Left ventricle myocardium superior (tissue), 1 donor: ENCODE measurements around the gene CACNA2D4. TPM values are rescaled to one million over a fixed set of nuclear protein-coding genes. Genes with fewer than 3 reads are reported as not detected.

Source experiments
- ATAC-seq: fragments of 200-7000 bp; cut with Tn5 transposase; one replicate; pipeline ENCODE4 v1.9.1; 2020; ENCODE audit warnings: mild to moderate bottlenecking, moderate library complexity
- DNase-seq: peaks from one replicate; pipeline ENCODE4 v3.0.0-alpha.2; 2020
- intact Hi-C: fragments of 100-400 bp; cut with micrococcal nuclease; formaldehyde crosslinking; loops from one replicate; pipeline ENCODE4 v1.11.0; 2022
- total RNA-seq: library from RNA; stranded (reverse); fragmentation: NEBNext Ultra II Directional; extraction: Animal tissue kit (Norgen Biotek cat#: 25700); gene quantifications from one replicate; pipeline ENCODE4 v1.2.1, GENCODE V29; 2021
- donor health status: DM: no; HTN: yes; CAD: no; lungs with severe emphysema.

CACNA2D4 gene
- total RNA-seq, 1 donor from 2014 or later, result 1.0 TPM

DNA sequence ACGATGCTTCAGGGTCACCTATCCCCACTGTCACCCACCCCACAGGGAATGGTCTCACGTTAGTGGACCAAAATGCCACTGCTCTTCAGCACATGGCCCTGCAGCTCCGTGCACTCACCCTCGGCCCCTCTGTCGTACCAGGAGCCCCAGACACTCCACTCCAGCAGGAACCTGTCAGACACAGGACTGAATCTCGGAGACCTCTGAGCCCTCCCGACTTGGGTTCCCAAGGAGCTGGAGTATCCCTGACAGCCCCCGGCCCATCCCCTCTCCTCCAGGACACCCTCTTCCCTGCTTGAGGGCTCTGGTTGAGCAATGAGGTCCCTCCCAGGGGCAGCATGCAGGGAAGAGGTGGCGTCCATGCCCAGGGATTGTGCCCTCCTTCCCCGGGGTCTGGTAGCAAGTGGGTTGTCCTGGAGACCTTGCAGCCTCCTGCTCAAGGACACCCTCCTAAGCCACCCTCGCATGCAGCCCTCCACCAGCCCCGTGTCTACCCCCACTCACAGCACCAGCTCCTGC is 118.5 kb downstream of the CACNA2D4 start:
- intact Hi-C loops, result loop anchor here (2.0 to 10.0 kb wide), 2 partner anchors 137 to 235 kb away; no protein-coding TSS in a partner anchor
- ATAC-seq (no peak), DNase-seq (no peak)

DNA sequence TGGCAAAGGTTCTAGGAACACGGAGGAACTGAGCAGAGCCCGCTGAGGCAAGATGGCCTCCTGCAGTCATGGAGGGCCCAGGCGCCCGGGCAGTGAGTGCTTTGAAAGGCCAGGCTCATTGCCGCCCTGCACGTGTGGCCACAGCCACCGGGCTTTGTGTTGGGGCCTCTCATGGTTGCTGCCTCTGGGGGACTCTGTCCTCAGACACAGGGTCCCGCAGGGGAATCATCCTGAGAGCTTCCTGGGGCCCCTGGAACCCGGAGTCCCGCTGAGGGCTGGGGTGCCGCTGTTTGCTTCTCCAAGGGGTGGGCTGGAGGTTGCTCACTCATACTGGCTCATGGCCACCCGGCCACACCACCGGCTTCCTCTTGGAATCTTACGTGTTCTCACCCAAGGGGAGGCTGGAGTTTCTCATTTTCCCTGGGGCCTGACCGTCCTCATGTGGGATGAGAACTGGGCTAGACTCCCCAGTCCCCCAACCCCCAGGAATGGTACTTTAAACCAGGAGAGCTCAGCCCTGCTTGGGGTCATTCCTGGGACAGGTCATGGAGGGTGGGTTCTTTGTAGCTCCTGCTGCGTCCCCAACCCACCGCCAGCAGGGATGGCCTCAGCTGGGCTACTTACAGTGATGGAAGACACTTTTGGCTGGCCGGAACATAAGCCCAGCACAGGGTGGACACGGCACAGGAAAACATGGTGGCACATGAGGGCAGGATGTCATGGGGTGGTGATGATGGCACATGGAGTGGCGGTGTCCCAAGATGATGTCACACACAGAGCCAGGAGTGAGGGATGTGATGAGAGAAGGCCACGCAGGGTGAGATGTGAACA is 119.2 kb downstream of the CACNA2D4 start:
- DNase-seq, result no peak
- ATAC-seq, result no peak
- intact Hi-C loops, result loop anchor here (2.0 kb wide), 1 partner anchor 138 kb away; no protein-coding TSS in a partner anchor

- no peak for DNase-seq
- no peak for ATAC-seq
- intact Hi-C loops, result loop anchor here (2.0 kb wide), 1 partner anchor 138 kb away; no protein-coding TSS in a partner anchor
Observed at GRCh38 chr12:1798641-1799020, 119.8 kb downstream of the CACNA2D4 start.

DNA sequence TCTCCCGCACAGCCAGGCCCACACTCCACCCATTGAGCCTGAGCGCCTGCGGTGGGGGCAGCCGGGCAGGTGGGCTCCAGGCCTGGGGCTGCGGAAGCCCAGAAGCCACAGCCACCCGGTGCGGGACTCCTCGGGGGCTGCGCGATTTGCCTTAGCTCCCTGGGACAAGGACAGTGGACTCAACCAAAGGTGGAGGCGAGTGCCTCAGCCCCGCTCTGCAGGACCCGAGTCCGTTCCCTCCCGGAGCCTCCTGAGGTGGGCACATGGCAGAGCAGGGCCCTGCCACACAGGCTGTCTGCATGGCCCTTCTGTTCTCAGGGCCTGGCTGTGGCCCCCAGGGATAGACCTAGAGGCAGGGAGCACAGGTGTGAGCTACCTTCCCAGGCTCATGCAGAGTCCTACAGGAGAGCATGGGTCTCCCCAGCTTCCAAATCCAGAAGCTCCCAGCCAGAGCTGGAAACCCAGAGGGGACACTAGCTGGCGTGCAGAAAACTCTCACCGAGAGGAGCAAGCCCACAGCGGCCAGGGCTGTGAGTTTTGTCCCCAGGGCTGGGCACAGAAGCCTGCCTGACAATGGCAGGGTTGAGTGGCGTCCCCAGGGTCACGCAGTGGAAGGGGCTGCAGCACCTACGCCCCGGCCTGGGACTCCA is 120.3 kb downstream of the CACNA2D4 start:
- intact Hi-C loops, result loop anchor here (2.0 kb wide), 1 partner anchor 139 kb away; no protein-coding TSS in a partner anchor
- ATAC-seq, result no peak
- peak; percentile 32 for DNase-seq

GRCh38 chr12:1797011-1797901 is 121.2 kb downstream of the CACNA2D4 start:
- DNase-seq, result peak; percentile 83
- intact Hi-C loops, result no loop called here
- peak; percentile 59 for ATAC-seq

DNA sequence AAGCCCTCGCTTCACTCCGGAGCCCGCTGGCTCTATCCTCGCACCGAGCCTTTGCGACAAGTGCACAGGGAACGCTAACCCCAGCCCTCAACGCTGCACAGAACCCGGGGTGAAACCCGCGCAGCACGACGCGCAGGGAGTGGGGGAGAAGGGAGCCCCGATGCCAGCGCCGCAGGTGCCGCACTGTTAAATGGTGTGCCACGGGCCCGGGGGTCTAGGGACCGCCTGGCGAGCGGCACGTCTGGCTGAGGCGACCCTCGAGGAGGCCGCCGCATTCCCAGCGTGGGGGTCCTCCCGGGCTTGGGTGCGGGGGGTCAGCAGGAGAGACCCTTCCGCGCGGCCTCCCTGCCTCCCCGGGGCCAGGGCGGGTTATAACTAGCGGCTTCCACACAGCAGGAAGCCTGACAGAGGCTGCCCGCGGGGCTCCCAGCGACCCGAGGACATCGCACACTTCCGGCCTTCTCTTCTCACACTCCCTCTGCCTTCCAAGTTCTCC is 121.9 kb downstream of the CACNA2D4 start:
- intact Hi-C loops, result no loop called here
- peak; percentile 39 for ATAC-seq
- peak; percentile 60 for DNase-seq

GRCh38 chr12:1795785-1796514 is 122.5 kb downstream of the CACNA2D4 start:
- intact Hi-C loops, result no loop called here
- peak; percentile 94 for ATAC-seq

DNA sequence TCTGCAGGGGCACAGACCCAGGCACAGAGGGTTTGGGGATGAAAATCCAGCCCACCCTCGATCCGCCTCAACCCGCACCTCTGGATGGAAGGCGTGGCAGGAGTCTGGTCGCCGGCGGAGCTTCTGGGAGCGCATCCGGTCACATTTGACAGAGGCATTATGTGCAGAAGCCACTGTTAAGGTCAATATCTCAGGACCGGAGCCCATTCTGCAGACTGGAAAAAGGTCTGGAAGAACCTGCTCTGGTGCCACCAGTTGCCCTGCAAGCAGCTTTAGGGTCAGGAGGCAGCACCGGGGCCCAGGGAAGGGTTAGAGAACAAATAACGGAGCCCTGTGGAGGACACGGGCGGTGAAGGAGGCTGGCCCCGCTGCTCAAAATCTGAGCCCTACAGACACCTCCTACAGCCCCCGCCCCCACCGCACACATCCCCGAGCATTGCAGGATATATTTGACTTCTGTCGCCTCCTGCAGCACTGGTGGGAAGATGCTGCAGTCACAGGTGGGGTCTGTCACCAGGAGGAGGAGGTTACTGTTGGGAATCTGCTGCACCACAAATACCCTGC is 123.1 kb downstream of the CACNA2D4 start:
- peak; percentile 40 for DNase-seq
- intact Hi-C loops, result no loop called here
- ATAC-seq, result no peak

More at GRCh38 chr12:1795785-1796514, 122.5 kb downstream of the CACNA2D4 start:
- peak; percentile 97 for DNase-seq

DNA sequence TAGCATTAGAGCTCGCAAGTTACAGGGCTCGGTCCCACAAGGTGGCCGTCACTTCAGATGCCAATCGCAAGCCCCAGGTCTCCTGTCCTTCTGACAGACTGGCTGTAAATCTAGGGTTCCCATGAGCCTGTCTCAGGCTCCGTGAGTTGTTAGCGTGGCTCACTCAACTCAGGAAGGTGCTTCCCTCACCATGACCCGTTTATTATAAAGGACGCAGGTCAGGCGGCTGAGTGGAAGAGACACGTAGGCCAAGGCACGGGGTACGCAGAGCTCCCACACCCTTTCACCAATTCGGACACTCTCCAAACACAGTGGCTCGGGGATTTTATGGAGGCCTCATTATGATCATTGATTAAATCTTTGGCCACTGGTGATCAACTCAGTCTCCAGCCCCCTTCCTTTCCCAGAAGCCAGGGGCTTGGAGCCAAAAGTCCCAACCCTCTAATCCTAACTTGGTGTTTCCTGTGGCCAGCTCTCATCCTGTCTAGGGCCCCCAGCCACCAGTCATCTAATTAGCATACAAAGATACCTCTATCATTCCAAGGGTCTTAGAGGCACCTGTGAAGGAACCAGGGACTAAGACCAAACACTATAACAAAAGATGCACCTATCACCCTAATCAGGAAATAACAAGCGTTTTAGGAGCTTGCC is 123.9 kb downstream of the CACNA2D4 start:
- intact Hi-C loops, result loop anchor here (5.0 kb wide), 1 partner anchor 142 kb away; no protein-coding TSS in a partner anchor
- no peak for ATAC-seq
- no peak for DNase-seq

DNA sequence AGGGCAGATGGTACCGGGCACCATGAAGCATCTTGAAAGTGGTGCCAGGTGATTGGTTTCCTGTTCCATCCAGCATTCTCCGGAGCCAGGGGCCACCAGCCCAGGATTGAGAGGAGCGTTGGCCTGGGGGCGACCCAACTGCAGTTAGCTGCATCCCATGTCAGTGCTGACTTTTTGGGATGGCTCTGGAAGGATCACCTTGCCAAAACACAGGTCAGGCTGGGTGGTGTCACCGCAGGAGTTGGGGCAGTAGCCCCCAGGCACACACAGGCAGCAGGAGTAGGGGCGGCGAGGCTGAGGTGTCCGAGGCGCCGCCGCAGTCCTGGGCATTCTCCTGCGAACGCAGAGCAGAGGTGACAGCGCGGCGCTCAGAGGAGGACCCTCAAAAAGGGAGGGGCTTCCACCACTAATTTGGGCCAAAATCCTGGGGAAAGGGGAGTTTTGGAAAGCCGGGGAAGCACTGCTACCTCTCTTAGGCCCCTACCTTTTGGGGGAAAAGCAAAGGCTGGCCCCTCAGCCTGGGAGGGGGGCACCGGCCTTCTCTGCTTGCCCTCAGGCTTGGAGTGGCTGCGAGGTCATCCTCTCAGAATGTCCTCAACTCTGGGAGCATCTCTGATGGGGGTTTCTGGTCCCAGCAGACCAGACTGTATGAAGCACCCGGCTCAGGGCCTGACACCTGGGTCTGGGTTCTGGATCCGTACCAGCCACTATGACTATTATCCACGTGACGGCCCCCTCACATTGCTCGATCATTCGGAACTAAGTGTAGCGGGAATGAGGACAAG is 124.8 kb downstream of the CACNA2D4 start:
- intact Hi-C loops, result loop anchor here (5.0 kb wide), 1 partner anchor 141 kb away; no protein-coding TSS in a partner anchor
- ATAC-seq (no peak), DNase-seq (no peak)

DNA sequence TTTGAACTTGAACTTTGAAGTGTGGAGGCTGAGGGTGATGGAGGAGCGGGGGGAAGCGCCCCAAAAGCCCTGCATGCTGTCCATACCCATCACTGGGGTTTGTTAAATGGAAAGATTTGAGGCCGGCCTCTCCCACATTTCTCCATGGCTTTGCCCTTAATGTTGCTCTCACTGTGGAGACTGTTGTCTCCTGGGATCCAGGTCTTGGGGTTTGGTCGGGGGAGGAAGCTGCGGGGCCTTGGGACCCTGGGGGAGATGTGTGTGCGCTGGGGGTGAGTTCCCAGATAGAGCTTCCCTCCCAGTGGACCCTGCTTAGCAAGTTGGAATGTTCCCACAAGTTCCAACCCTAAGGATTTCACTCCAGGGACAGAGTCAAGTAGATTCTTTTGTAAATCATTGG is 126.0 kb downstream of the CACNA2D4 start:
- ATAC-seq (no peak), DNase-seq (no peak)
- intact Hi-C loops, result loop anchor here (5.0 kb wide), 1 partner anchor 140 kb away; no protein-coding TSS in a partner anchor

GRCh38 chr12:1791104-1791841 is 127.2 kb downstream of the CACNA2D4 start:
- DNase-seq (peak; percentile 68), ATAC-seq (peak; percentile 25)
- intact Hi-C loops, result loop anchor here (5.0 kb wide), 1 partner anchor 139 kb away; no protein-coding TSS in a partner anchor

DNA sequence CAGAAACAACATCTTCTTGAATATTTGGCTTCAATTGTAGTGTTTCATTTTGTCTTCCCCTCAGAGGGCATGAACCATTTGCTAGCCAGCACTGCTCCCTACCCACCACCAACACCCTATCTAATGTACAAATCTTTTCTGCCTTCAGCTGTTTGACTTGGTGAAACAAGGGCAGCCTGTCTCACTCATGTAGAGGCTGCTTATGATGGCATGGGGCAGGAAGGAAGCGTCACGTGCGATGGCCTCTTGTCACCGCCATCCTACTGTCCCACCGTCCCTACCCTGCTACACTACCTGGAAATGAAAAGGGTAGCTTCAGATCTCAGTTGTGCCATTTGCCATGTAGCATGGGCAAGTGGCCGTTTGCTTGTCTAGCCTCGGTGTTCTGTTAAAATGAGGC is 128.0 kb downstream of the CACNA2D4 start:
- intact Hi-C loops, result loop anchor here (5.0 kb wide), 1 partner anchor 138 kb away; no protein-coding TSS in a partner anchor
- ATAC-seq (no peak), DNase-seq (no peak)

DNA sequence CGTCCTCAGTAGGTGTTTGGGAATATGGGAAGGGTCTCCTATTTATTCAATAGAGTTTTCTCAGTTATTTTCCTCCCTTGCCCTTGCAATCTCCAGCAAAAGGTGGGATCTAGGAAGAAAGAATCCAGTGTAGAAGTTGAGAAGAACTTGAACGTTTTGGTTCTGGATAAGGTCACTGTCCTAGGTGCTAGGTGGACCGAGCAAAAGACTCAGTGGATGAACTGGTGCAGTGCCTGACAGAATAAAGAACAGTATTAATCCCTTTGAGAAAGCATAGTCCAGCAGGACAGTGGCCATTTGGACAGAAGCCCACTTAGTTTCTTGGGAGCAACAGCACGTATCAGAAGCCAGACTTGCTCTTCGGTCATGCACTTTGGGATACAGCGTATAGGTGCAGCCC is 130.7 kb downstream of the CACNA2D4 start:
- intact Hi-C loops, result no loop called here
- ATAC-seq, result no peak
- DNase-seq, result no peak

- intact Hi-C loops, result no loop called here
- no peak for ATAC-seq
- DNase-seq, result no peak
Observed at GRCh38 chr12:1782215-1782614, 136.2 kb downstream of the CACNA2D4 start.

GRCh38 chr12:1781772-1782171 is 136.7 kb downstream of the CACNA2D4 start:
- intact Hi-C loops, result no loop called here
- ATAC-seq (peak; percentile 35), DNase-seq (no peak)
